ENCODE data around the gene POLDIP2. TPM values are rescaled to one million over a fixed set of nuclear protein-coding genes. Genes with fewer than 3 reads are reported as not detected.

POLDIP2 gene
- total RNA-seq, 3 donors from 2014 or later (not counting 1 experiment from before 2014, with no cell fraction given), result 30.8 to 37.0 (median 33.7) TPM

DNA sequence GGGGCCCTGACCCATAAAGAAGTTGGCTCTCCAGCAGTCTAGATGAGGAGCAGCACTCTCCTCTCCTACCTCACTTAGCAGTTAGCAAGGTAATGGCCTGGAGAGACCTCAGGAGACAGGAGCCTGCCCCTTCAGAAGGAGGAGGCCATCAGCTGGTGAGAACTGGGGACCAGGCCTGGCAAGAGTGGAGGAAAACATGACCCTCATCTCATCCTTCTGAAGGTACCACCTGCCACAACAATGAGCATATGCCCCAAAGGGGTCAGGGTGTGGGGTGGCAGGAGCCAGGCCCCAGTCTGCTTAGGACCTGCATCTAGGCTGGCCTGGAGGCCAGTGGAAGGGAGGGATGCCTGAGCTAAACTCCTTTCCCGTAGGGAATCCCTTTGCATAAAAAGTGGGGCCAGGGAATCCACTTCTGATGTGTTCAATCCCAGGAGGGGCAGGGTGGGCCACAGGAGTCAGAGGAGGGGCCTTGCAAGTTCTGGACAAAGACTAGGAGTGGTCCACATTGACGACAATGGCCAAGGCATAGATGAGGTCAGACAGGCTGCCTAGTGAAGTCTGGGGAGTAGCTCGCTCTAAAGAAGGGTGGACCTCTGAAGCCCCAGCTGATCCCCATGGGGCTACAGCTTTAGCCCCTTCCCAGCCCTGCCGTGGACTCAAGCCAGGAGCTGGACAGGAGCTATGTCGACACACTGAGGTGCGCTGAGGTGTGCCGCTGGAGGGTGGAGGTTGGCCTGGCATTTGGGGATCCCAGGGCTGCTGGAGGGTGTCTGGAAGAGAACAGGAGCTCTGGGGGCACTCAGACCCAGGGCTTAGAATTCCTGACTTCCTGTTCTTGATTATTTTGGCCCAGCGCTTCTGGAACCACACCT, 6.7 kb upstream of the POLDIP2 start:
- no peaks in the 10 kb centered on the region for H3K36me3 Mint-ChIP-seq
- H3K27me3 ChIP-seq (ENCODE audit: control insufficient read depth, insufficient read depth, low read length), result no peaks in the 10 kb centered on the region
- no peaks in the 10 kb centered on the region for H3K9me3 Mint-ChIP-seq
- no peaks in the 10 kb centered on the region for H3K4me1 ChIP-seq (ENCODE audit: control insufficient read depth, insufficient read depth, low read length)
- no peaks in the 10 kb centered on the region for H3K4me1 Mint-ChIP-seq
- intact Hi-C loops (cut with micrococcal nuclease), result no loop called here
- no peak for ATAC-seq
- H3K4me3 ChIP-seq (ENCODE audit: low read length), result no peak overlapping the region
- 95% methylated on average over 8 of the region's 8 CpGs for WGBS (ENCODE audit: insufficient coverage)
- no peak overlapping the region for H3K27ac ChIP-seq (ENCODE audit: low read length)
- DNase-seq, result no peak
- no peaks in the 10 kb centered on the region for H3K27me3 Mint-ChIP-seq (ENCODE audit: low read depth in 2 of 2)
- TF ChIP-seq, protein P1, sequence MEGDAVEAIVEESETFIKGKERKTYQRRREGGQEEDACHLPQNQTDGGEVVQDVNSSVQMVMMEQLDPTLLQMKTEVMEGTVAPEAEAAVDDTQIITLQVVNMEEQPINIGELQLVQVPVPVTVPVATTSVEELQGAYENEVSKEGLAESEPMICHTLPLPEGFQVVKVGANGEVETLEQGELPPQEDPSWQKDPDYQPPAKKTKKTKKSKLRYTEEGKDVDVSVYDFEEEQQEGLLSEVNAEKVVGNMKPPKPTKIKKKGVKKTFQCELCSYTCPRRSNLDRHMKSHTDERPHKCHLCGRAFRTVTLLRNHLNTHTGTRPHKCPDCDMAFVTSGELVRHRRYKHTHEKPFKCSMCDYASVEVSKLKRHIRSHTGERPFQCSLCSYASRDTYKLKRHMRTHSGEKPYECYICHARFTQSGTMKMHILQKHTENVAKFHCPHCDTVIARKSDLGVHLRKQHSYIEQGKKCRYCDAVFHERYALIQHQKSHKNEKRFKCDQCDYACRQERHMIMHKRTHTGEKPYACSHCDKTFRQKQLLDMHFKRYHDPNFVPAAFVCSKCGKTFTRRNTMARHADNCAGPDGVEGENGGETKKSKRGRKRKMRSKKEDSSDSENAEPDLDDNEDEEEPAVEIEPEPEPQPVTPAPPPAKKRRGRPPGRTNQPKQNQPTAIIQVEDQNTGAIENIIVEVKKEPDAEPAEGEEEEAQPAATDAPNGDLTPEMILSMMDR (IDR thresholded peaks at IDR 0.05), result no peak
- no peaks in the 10 kb centered on the region for H3K9me3 ChIP-seq (ENCODE audit: control insufficient read depth, insufficient read depth, low read length)
- no peak overlapping the region for H3K27ac Mint-ChIP-seq
- H3K36me3 ChIP-seq (ENCODE audit: control insufficient read depth, insufficient read depth, low read length), result peaks cover 37% of the 10 kb centered on the region
- no peak overlapping the region for H3K4me3 Mint-ChIP-seq

DNA sequence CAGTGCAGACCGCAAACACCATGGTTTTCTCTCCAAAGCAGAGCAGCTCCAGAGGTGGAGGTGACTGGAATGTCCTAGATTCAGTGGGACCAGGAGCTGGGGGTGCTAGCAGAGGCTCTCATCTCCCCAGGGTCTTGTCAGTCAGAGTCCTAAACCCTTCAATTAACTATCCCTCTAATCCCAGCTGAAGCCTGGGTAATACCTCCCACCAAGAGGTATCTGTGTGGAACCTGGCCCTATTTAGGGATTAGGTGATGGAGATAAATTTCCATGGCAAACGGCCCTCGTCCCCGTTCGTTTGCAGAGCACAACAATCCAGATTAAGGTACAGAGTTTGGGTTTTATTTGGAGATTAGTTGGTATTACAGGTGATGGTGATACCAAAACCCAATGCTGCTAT, 5.9 kb upstream of the POLDIP2 start:
- Histone ChIP-seq H3K27me3 (ENCODE audit: control insufficient read depth, insufficient read depth, low read length) (no peaks in the 10 kb centered on the region), H3K9me3 (ENCODE audit: control insufficient read depth, insufficient read depth, low read length) (no peaks in the 10 kb centered on the region), H3K27ac (ENCODE audit: low read length) (no peak overlapping the region), H3K36me3 (ENCODE audit: control insufficient read depth, insufficient read depth, low read length) (peaks cover 37% of the 10 kb centered on the region), H3K4me3 (ENCODE audit: low read length) (no peak overlapping the region), H3K4me1 (ENCODE audit: control insufficient read depth, insufficient read depth, low read length) (peaks cover 2% of the 10 kb centered on the region)
- no peaks in the 10 kb centered on the region for H3K36me3 Mint-ChIP-seq
- no peak overlapping the region for H3K4me3 Mint-ChIP-seq
- TF ChIP-seq, protein P1 (IDR thresholded peaks at IDR 0.05), result no peak
- no peak for DNase-seq
- 100% methylated on average over 5 of the region's 5 CpGs for WGBS (ENCODE audit: insufficient coverage)
- intact Hi-C loops (cut with micrococcal nuclease), result no loop called here
- H3K9me3 Mint-ChIP-seq, result no peaks in the 10 kb centered on the region
- ATAC-seq, result no peak
- H3K4me1 Mint-ChIP-seq, result peaks cover 2 to 3% of the 10 kb centered on the region in 2 donors
- H3K27me3 Mint-ChIP-seq (ENCODE audit: low read depth in 2 of 2), result no peaks in the 10 kb centered on the region
- H3K27ac Mint-ChIP-seq, result no peak overlapping the region

- peaks cover 15% of the 10 kb centered on the region for H3K4me1 ChIP-seq (ENCODE audit: control insufficient read depth, insufficient read depth, low read length)
- H3K9me3 ChIP-seq (ENCODE audit: control insufficient read depth, insufficient read depth, low read length), result no peaks in the 10 kb centered on the region
- Mint-ChIP-seq H3K36me3 (no peaks in the 10 kb centered on the region), H3K4me1 (peaks cover 24 to 26% of the 10 kb centered on the region in 2 donors), H3K9me3 (no peaks in the 10 kb centered on the region), H3K27me3 (ENCODE audit: low read depth in 2 of 2) (no peaks in the 10 kb centered on the region), H3K4me3 (peak overlapping the region; percentile 97), H3K27ac (peak overlapping the region; percentile 94)
- ATAC-seq, result no peak
- WGBS (ENCODE audit: insufficient coverage), result 8% methylated on average over 4 of the region's 4 CpGs
- TF ChIP-seq, protein P1 (IDR thresholded peaks at IDR 0.05), result no peak
- H3K4me3 ChIP-seq (ENCODE audit: low read length), result peak overlapping the region; percentile 61
- DNase-seq, result no peak
- no peaks in the 10 kb centered on the region for H3K27me3 ChIP-seq (ENCODE audit: control insufficient read depth, insufficient read depth, low read length)
- peaks cover 45% of the 10 kb centered on the region for H3K36me3 ChIP-seq (ENCODE audit: control insufficient read depth, insufficient read depth, low read length)
- intact Hi-C loops (cut with micrococcal nuclease), result loop anchor here (1.0 kb wide), 2 partner anchors 23 to 39 kb away; partner anchors contain the start of genes IFT20, TMEM97 and TNFAIP1
- peak overlapping the region; percentile 78 for H3K27ac ChIP-seq (ENCODE audit: low read length)
Measured at GRCh38 chr17:28357901-28358197, 522 bp upstream of the POLDIP2 start.

All from natural killer cell (primary cell).